Epithelial cell of proximal tubule (primary cell): ENCODE measurements around the gene PIRT. TPM values are rescaled to one million over a fixed set of nuclear protein-coding genes. Genes with fewer than 3 reads are reported as not detected.

ENCODE experiments used
- DNase-seq: peaks from one replicate; pipeline ENCODE4 v3.0.0-alpha.2; 2011; ENCODE audit warnings: low read depth
- H3K4me3 ChIP-seq: 2 replicates; pipeline ENCODE4 v1.5.1; 2011; ENCODE audit warnings: low read depth, mild to moderate bottlenecking, low read length
- total RNA-seq: library from RNA; depleted of rRNA; stranded (reverse); fragments of >200 nt; gene quantifications from 2 replicates; pipeline ENCODE4 v1.2.3, GENCODE V29; 2015
- TF ChIP-seq, protein P1 (sequence below): conservative IDR thresholded peaks from 2 replicates; pipeline ENCODE4 v1.5.1; 2012; ENCODE audit warnings: low read depth, mild to moderate bottlenecking, low read length

PIRT gene
- total RNA-seq, 1 donor from 2014 or later: not detected

DNA sequence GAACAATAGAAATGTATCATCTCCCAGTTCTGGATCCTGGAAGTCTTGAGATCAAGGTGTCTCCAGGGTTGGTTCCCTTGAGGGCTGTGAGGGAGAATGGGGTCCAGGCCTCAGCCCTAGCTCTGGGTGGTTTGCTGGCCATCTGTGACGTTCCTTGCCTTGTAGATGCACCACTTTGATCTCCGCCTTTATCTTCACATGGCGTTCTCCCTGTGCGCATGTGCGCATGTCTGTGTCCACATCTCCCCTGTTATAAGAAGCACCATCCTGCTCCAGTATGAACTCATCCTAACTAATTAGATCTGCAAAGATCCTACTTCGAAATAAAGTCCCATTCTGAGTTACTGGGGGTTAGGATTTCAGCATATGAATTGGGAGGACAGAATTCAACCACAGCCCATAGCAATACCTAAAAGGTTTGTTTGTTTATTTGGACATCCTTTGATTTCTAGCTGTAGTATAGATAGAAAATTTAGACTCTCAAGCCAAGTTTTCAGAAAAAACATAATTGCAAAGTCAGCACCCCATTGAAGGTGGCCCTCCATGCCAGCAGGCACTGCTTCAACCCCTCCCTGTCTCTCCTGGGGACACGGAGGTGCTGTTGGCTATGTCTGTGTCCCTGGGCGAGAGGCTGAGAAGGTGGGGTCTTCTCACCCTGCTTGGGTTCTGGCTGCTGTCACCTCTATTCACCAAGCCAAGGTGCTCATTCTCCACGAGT, 31.2 kb downstream of the PIRT start:
- no peak for DNase-seq
- TF ChIP-seq, protein P1, sequence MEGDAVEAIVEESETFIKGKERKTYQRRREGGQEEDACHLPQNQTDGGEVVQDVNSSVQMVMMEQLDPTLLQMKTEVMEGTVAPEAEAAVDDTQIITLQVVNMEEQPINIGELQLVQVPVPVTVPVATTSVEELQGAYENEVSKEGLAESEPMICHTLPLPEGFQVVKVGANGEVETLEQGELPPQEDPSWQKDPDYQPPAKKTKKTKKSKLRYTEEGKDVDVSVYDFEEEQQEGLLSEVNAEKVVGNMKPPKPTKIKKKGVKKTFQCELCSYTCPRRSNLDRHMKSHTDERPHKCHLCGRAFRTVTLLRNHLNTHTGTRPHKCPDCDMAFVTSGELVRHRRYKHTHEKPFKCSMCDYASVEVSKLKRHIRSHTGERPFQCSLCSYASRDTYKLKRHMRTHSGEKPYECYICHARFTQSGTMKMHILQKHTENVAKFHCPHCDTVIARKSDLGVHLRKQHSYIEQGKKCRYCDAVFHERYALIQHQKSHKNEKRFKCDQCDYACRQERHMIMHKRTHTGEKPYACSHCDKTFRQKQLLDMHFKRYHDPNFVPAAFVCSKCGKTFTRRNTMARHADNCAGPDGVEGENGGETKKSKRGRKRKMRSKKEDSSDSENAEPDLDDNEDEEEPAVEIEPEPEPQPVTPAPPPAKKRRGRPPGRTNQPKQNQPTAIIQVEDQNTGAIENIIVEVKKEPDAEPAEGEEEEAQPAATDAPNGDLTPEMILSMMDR: no peak

DNA sequence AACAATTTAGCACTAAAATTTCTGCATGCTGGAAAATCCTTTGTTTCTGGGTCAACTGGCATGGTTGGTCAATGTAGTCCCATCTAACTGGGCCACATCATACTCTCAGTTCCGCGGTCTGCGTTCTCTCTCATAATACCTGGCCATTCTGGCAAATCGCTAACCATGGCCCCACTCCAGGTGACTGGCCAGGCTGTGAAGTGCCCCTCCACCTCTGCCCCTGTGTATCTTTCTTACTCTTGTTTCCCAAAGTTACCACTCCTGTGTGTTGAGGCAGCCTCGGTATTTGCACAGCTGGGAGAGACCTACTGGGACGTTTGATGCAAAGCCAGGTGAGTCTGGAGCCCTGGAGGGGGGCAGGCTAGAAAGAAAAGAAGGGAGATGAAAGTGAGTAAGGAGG, 32.0 kb downstream of the PIRT start:
- TF ChIP-seq, protein P1: no peak
- DNase-seq: no peak

More for the DNA sequence above, 31.2 kb downstream of the PIRT start:
- H3K4me3 ChIP-seq: no peak overlapping the region

DNA sequence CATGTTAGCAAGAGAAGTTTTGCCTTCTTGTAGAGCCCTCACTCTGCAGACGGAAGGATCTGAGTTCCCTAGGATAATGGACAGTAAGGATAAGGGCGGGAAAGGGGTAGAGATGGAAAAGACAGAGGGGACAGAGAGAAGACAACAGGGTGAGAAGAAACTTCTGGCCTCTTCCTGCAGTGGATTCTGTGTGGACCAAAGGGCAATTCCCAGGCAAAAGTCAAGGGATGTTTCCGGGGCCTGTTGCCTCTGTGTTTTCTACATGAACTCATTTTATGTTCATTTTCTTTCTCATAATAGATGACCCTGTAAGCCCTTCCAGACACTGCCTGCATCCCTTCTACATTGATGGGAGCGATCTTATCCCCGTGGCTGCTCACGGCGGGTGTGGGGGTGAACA, 33.3 kb downstream of the PIRT start:
- TF ChIP-seq, protein P1: no peak
- H3K4me3 ChIP-seq: no peak overlapping the region
- no peak for DNase-seq

More for the DNA sequence above, 32.0 kb downstream of the PIRT start:
- no peak overlapping the region for H3K4me3 ChIP-seq

DNA sequence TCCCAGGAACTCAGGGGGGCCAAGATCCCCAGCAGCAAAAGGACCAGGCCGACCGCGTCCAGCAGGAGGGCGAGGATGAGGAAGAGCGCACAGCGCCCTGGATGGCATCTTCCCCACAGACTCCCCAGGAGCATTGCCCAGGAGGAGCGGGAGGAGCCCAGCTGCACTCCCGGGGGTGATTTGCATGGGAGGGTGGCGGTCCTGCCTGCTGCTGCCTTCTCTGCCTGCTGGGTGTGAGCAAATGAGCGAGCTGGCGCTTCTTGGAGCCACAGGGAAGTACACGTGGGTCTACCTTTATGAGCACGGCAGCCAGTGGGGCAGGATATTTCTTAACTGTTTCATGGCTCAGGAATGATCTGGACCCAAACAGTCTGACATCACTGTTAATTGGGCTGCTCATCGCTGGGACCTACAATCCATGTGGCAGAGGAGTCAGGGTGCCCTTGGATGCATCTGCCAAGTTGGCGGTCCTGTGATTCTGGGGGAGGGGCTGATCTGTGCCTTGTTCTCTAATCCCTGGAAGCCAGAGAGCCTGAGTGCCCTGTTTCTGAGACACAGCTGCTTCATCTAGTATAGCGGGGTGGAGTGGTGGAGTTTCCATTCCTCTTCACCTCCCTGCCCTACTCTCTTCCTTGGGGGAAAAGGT, 33.9 kb downstream of the PIRT start, which contains the start of gene TMEM238L:
TSS of gene TMEM238L (minus strand) at position 270 of the 646 bp plus-strand sequence. CDS start at position 134, 136 bp downstream.
- DNase-seq: no peak
- TF ChIP-seq, protein P1: no peak
- no peak within 1 kb of the TSS for H3K4me3 ChIP-seq

DNA sequence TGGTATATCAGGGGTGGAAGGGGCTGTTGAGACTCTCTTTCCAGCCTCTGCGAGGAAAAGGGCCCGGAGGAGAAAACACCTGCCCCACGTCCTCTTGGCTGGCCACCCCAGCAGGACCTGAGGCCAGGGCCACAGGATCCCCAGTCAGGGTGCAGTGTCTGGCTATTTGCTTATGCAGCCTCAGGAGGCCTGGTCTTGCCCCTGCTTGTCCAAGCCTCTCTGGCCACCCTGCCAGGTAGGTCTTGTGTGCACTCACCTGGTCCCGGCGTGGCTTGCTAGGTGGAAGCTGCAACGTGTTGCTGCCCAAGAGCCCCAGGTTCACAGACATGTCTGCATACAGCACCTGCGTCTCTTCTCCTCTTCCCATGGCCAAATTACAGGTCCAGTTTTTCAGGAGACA, 34.5 kb downstream of the PIRT start:
- no peak for DNase-seq
- TF ChIP-seq, protein P1: no peak
- H3K4me3 ChIP-seq: no peak overlapping the region

DNA sequence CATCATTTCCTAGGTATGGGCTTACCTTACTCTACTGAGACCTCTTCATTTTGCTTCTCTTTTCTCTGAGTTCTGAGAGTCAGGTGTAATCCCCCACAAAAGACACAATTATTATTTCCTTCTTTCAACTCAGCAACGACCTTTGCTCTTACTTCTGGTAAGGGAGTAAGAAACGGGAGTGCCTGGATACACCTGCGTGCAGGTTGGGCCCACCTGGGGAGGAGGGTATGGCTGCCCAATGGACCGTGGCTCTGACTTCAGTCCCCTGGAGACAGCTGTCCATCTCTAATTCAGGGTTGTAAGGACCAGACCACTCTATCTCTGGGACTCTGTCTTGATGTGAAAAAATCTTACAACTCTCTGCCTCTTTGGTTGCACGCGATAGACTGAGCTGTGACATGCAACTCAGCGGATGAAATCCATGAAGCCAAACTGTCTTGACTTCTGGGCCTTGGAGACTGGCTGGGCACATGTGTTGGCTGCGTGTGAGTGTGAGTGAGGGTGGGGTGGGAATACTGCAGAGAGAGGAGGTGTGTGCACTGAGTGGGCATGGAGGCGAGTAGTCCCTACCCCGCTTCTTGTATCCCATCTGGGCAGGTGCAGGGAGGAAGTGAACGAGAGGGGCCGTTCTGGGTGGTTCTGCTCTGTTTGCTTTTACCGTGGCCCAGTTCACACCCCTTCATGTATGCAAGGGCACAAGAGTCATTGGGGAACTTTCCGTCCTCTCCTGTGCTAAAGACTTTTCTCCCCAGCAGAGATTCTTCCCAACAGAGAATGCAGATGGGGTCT, 35.2 kb downstream of the PIRT start:
- DNase-seq: no peak
- TF ChIP-seq, protein P1: no peak

More for the DNA sequence above, 35.2 kb downstream of the PIRT start:
- H3K4me3 ChIP-seq: no peak overlapping the region
